Measurements from ENCODE around the gene RPS18. TPM values are rescaled to one million over a fixed set of nuclear protein-coding genes. Genes with fewer than 3 reads are reported as not detected.
A peak's percentile ranks its signal among the peaks of the same experiment; 100 is the strongest.

The RPS18 gene
- total and polyA plus RNA-seq, 9 of the 15 experiments (the other 6 are each of a cell fraction or from before 2014, with no cell fraction given): 5,023 to 17,516 (median 8,131) TPM

DNA sequence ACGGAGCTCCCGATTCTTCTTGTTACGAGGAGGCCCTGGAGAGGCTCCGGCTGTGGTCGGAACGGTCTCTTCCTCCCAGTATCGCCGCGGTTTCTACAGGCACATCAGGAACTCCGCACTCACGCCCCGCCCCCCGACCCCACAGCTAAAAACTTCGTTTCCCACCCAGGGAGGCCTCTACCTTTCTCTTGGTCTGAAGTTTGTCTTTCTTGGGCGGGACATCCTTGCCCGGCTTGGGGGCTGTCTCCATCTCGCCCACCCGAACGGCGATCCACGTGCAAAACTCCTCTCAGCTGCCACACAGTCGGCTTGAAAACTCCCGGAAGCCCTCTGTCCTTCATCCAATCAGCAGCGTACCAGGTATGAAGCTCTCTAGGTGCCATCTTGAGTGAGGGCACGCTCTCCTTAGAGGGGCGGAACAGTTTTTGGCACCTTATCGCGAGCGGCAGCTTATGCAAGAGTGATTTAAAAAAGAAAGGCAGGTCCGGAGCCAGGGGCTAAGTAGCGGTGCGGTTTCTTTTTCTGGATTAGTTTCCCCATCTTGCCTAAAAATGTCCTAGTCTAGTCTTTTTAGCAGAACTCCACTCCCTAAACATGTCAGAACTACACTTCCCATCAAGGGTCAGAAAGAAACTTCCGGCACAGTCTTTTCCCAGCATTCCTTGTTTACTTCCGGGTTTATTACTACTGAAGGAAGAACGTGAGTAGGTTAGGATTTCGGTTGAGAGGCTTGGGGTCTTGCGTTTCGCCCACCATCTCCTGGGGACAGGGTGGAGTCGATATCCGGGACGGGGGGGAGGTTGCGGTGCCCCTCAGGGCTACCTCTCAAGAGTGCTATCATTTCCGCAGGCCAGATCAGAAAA is 17.3 kb downstream of the RPS18 start, which contains the start of the genes PFDN6 and WDR46 (continued):
- TF ChIP-seq, protein P1, sequence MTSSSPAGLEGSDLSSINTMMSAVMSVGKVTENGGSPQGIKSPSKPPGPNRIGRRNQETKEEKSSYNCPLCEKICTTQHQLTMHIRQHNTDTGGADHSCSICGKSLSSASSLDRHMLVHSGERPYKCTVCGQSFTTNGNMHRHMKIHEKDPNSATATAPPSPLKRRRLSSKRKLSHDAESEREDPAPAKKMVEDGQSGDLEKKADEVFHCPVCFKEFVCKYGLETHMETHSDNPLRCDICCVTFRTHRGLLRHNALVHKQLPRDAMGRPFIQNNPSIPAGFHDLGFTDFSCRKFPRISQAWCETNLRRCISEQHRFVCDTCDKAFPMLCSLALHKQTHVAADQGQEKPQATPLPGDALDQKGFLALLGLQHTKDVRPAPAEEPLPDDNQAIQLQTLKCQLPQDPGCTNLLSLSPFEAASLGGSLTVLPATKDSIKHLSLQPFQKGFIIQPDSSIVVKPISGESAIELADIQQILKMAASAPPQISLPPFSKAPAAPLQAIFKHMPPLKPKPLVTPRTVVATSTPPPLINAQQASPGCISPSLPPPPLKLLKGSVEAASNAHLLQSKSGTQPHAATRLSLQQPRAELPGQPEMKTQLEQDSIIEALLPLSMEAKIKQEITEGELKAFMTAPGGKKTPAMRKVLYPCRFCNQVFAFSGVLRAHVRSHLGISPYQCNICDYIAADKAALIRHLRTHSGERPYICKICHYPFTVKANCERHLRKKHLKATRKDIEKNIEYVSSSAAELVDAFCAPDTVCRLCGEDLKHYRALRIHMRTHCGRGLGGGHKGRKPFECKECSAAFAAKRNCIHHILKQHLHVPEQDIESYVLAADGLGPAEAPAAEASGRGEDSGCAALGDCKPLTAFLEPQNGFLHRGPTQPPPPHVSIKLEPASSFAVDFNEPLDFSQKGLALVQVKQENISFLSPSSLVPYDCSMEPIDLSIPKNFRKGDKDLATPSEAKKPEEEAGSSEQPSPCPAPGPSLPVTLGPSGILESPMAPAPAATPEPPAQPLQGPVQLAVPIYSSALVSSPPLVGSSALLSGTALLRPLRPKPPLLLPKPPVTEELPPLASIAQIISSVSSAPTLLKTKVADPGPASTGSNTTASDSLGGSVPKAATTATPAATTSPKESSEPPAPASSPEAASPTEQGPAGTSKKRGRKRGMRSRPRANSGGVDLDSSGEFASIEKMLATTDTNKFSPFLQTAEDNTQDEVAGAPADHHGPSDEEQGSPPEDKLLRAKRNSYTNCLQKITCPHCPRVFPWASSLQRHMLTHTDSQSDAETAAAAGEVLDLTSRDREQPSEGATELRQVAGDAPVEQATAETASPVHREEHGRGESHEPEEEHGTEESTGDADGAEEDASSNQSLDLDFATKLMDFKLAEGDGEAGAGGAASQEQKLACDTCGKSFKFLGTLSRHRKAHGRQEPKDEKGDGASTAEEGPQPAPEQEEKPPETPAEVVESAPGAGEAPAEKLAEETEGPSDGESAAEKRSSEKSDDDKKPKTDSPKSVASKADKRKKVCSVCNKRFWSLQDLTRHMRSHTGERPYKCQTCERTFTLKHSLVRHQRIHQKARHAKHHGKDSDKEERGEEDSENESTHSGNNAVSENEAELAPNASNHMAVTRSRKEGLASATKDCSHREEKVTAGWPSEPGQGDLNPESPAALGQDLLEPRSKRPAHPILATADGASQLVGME (CRISPR knock-in tag; IDR thresholded peaks at IDR 0.05): no peak
- TF ChIP-seq ZNF316 (IDR thresholded peaks at IDR 0.05): no peak
- TF ChIP-seq ZSCAN29 (IDR thresholded peaks at IDR 0.05): no peak
- TF ChIP-seq ZNF75A (CRISPR knock-in tag; IDR thresholded peaks at IDR 0.05): no peak
- no peak for TF ChIP-seq ZNF77 (CRISPR knock-in tag; IDR thresholded peaks at IDR 0.05)
- TF ChIP-seq SNRNP70 (optimal IDR thresholded peaks at IDR 0.05; ENCODE audit: low read depth, low read length): no peak
- TF ChIP-seq ZBED1 (IDR thresholded peaks at IDR 0.05): no peak
- TF ChIP-seq, protein P2, sequence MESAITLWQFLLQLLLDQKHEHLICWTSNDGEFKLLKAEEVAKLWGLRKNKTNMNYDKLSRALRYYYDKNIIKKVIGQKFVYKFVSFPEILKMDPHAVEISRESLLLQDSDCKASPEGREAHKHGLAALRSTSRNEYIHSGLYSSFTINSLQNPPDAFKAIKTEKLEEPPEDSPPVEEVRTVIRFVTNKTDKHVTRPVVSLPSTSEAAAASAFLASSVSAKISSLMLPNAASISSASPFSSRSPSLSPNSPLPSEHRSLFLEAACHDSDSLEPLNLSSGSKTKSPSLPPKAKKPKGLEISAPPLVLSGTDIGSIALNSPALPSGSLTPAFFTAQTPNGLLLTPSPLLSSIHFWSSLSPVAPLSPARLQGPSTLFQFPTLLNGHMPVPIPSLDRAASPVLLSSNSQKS (CRISPR knock-in tag; IDR thresholded peaks at IDR 0.05): no peak
- TF ChIP-seq JUND (IDR thresholded peaks at IDR 0.05; ENCODE audit: borderline replicate concordance, low read depth, low read length): no peak; the same call in 1 of the 2 replicates
- peak; percentile 50; the same call in 1 of the 3 replicates for TF ChIP-seq JUND (tag; IDR thresholded peaks at IDR 0.05; ENCODE audit: borderline replicate concordance, low read depth, low read length)
- no peak for TF ChIP-seq MCM3 (IDR thresholded peaks at IDR 0.05)
- no peak; the same call in 1 of the 2 replicates for TF ChIP-seq SMAD4 (CRISPR knock-in tag; conservative IDR thresholded peaks at IDR 0.05)
- TF ChIP-seq POLR2G (IDR thresholded peaks at IDR 0.05; ENCODE audit: low read depth, low read length): peak; percentile 68
- TF ChIP-seq ZNF274 (IDR thresholded peaks at IDR 0.05; ENCODE audit: borderline replicate concordance, low read depth, low read length): no peak
- TF ChIP-seq, protein P3, sequence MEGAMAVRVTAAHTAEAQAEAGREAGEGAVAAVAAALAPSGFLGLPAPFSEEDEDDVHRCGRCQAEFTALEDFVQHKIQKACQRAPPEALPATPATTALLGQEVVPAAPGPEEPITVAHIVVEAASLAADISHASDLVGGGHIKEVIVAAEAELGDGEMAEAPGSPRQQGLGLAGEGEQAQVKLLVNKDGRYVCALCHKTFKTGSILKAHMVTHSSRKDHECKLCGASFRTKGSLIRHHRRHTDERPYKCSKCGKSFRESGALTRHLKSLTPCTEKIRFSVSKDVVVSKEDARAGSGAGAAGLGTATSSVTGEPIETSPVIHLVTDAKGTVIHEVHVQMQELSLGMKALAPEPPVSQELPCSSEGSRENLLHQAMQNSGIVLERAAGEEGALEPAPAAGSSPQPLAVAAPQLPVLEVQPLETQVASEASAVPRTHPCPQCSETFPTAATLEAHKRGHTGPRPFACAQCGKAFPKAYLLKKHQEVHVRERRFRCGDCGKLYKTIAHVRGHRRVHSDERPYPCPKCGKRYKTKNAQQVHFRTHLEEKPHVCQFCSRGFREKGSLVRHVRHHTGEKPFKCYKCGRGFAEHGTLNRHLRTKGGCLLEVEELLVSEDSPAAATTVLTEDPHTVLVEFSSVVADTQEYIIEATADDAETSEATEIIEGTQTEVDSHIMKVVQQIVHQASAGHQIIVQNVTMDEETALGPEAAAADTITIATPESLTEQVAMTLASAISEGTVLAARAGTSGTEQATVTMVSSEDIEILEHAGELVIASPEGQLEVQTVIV (CRISPR knock-in tag; IDR thresholded peaks at IDR 0.05; ENCODE audit: borderline replicate concordance): no peak
- no peak for TF ChIP-seq FUS (optimal IDR thresholded peaks at IDR 0.05; ENCODE audit: low read depth, low read length)
- TF ChIP-seq POLR2B (IDR thresholded peaks at IDR 0.05; ENCODE audit: low read depth, partially characterized antibody): peak; percentile 78
- peak; percentile 59 for TF ChIP-seq POU5F1 (IDR thresholded peaks at IDR 0.05; ENCODE audit: borderline replicate concordance, low read depth, low read length, partially characterized antibody)
- TF ChIP-seq, protein P4, sequence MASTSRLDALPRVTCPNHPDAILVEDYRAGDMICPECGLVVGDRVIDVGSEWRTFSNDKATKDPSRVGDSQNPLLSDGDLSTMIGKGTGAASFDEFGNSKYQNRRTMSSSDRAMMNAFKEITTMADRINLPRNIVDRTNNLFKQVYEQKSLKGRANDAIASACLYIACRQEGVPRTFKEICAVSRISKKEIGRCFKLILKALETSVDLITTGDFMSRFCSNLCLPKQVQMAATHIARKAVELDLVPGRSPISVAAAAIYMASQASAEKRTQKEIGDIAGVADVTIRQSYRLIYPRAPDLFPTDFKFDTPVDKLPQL (IDR thresholded peaks at IDR 0.05; ENCODE audit: extremely low read depth, insufficient read length): no peak

Measured in K562 (cell line).